Measurements from ENCODE around the gene RAET1L. TPM values are rescaled to one million over a fixed set of nuclear protein-coding genes. Genes with fewer than 3 reads are reported as not detected.

RAET1L gene
- total and polyA plus RNA-seq, 2 donors (not counting 3 experiments of a cell fraction or from before 2014, with no cell fraction given): not detected

- Histone ChIP-seq H4K20me1 (replicated peaks; ENCODE audit: control insufficient read depth, extremely low read depth, insufficient read depth, low read length) (no peaks in the 10 kb centered on the region), H3K27me3 (ENCODE audit: control insufficient read depth in 2 of 2, insufficient read depth in 2 of 2, low read length in 2 of 2) (peaks cover 62 to 64% of the 10 kb centered on the region in 2 experiments), H3K4me2 (ENCODE audit: insufficient read depth, low read length) (no peak overlapping the region), H3K4me3 (replicated peaks in 1 of 3; ENCODE audit: insufficient read depth in 1 of 3, low read depth in 1 of 3, low read length in 3 of 3) (no peak overlapping the region), H3K36me3 (ENCODE audit: control insufficient read depth in 2 of 2, extremely low read depth in 1 of 2, insufficient read depth in 2 of 2, low read length in 2 of 2) (no peaks in the 10 kb centered on the region), H3K9ac (replicated peaks; ENCODE audit: extremely low read depth, insufficient read depth, low read length) (no peak overlapping the region), H3K9me1 (replicated peaks; ENCODE audit: control insufficient read depth, extremely low read depth, insufficient read depth, low read length) (no peaks in the 10 kb centered on the region), H3K4me1 (ENCODE audit: control insufficient read depth, extremely low read depth, insufficient read depth, low read length) (no peaks in the 10 kb centered on the region), H3K27ac (ENCODE audit: insufficient read depth, low read depth, low read length) (no peak overlapping the region), H3K9me3 (replicated peaks; ENCODE audit: control insufficient read depth, insufficient read depth, low read length) (no peaks in the 10 kb centered on the region), H3K79me2 (ENCODE audit: control insufficient read depth, insufficient read depth, low read length) (no peaks in the 10 kb centered on the region), H2AFZ (ENCODE audit: low read depth, low read length) (no peak overlapping the region)
- ChIA-PET CTCF (no interaction called here), POLR2A (no interaction called here)
- dilution Hi-C loops (cut with MboI; ENCODE audit: extremely low pct_ligation_motif_present, low sequenced_read_pairs) (no loop called here), intact Hi-C loops (cut with micrococcal nuclease) (no loop called here)
- no peak for FAIRE-seq
- TF ChIP-seq EZH2 (IDR thresholded peaks at IDR 0.05; ENCODE audit: borderline replicate concordance, low read depth, low read length, severe bottlenecking) (peak; percentile 95), GATA2 (IDR thresholded peaks at IDR 0.05; ENCODE audit: insufficient read depth, insufficient read length, low read depth, low read length) (no peak)
- no TSS peak for BruUV-seq (replicated peaks)
- DNase-seq (ENCODE audit: low read depth, low spot score): no peak
Measured at GRCh38 chr6:150037526-150038201, 12.3 kb upstream of the RAET1L start.

GRCh38 chr6:150036081-150036480, 10.7 kb upstream of the RAET1L start:
- H3K4me2 ChIP-seq (ENCODE audit: insufficient read depth, low read length): no peak overlapping the region
- CTCF ChIA-PET: interaction anchor here (1.4 kb wide), 1 partner anchor 19 kb away, joined by 3 read pairs; no protein-coding TSS in a partner anchor

More at GRCh38 chr6:150036081-150036480, 10.7 kb upstream of the RAET1L start:
- intact Hi-C loops (cut with micrococcal nuclease): no loop called here
- no peaks in the 10 kb centered on the region for H3K9me1 ChIP-seq (replicated peaks; ENCODE audit: control insufficient read depth, extremely low read depth, insufficient read depth, low read length)
- no TSS peak for BruUV-seq (replicated peaks)
- H3K9me3 ChIP-seq (replicated peaks; ENCODE audit: control insufficient read depth, insufficient read depth, low read length): no peaks in the 10 kb centered on the region
- POLR2A ChIA-PET: no interaction called here
- H2AFZ ChIP-seq (ENCODE audit: low read depth, low read length): no peak overlapping the region
- no peak overlapping the region for H3K4me3 ChIP-seq (replicated peaks in 1 of 3; ENCODE audit: insufficient read depth in 1 of 3, low read depth in 1 of 3, low read length in 3 of 3)
- H3K4me1 ChIP-seq (ENCODE audit: control insufficient read depth, extremely low read depth, insufficient read depth, low read length): no peaks in the 10 kb centered on the region
- no peak for TF ChIP-seq MYC (IDR thresholded peaks at IDR 0.05; ENCODE audit: low read depth, low read length)
- no peak for TF ChIP-seq FOS (IDR thresholded peaks at IDR 0.05; ENCODE audit: borderline replicate concordance, insufficient read depth, low read length)
- TF ChIP-seq GATA2 (IDR thresholded peaks at IDR 0.05; ENCODE audit: insufficient read depth, insufficient read length, low read depth, low read length): no peak
- TF ChIP-seq EZH2 (IDR thresholded peaks at IDR 0.05; ENCODE audit: borderline replicate concordance, low read depth, low read length, severe bottlenecking): no peak
- no peak for TF ChIP-seq JUN (IDR thresholded peaks at IDR 0.05; ENCODE audit: borderline replicate concordance, insufficient read depth, insufficient read length, low read depth)
- TF ChIP-seq CTCF (IDR thresholded peaks at IDR 0.05; ENCODE audit: extremely low read depth in 1 of 2, insufficient read depth in 1 of 2, low read depth in 1 of 2, low read length in 2 of 2): no peak
- TF ChIP-seq POLR2AphosphoS5 (IDR thresholded peaks at IDR 0.05; ENCODE audit: insufficient read depth, low read depth, low read length): no peak
- TF ChIP-seq MAX (IDR thresholded peaks at IDR 0.05; ENCODE audit: insufficient read depth, insufficient read length): no peak
- no peak for TF ChIP-seq POLR2A (IDR thresholded peaks at IDR 0.05; ENCODE audit: low read depth, low read length)
- dilution Hi-C loops (cut with MboI; ENCODE audit: extremely low pct_ligation_motif_present, low sequenced_read_pairs): no loop called here
- no peaks in the 10 kb centered on the region for H3K36me3 ChIP-seq (ENCODE audit: control insufficient read depth in 2 of 2, extremely low read depth in 1 of 2, insufficient read depth in 2 of 2, low read length in 2 of 2)
- DNase-seq (ENCODE audit: low read depth, low spot score) (no peak), FAIRE-seq (no peak)
- no peak overlapping the region for H3K9ac ChIP-seq (replicated peaks; ENCODE audit: extremely low read depth, insufficient read depth, low read length)
- no peaks in the 10 kb centered on the region for H4K20me1 ChIP-seq (replicated peaks; ENCODE audit: control insufficient read depth, extremely low read depth, insufficient read depth, low read length)
- H3K79me2 ChIP-seq (ENCODE audit: control insufficient read depth, insufficient read depth, low read length): no peaks in the 10 kb centered on the region
- peaks cover 56 to 63% of the 10 kb centered on the region in 2 experiments for H3K27me3 ChIP-seq (ENCODE audit: control insufficient read depth in 2 of 2, insufficient read depth in 2 of 2, low read length in 2 of 2)
- no peak overlapping the region for H3K27ac ChIP-seq (ENCODE audit: insufficient read depth, low read depth, low read length)
